IPS DF 4.7 (cell line): ENCODE data around the gene NT5C1B.

Experiments used
- DNase-seq: peaks from one replicate; pipeline ENCODE4 v3.0.0-alpha.2; 2013; ENCODE audit warnings: low spot score; ENCODE audit errors: extremely low read depth

NT5C1B gene

DNA sequence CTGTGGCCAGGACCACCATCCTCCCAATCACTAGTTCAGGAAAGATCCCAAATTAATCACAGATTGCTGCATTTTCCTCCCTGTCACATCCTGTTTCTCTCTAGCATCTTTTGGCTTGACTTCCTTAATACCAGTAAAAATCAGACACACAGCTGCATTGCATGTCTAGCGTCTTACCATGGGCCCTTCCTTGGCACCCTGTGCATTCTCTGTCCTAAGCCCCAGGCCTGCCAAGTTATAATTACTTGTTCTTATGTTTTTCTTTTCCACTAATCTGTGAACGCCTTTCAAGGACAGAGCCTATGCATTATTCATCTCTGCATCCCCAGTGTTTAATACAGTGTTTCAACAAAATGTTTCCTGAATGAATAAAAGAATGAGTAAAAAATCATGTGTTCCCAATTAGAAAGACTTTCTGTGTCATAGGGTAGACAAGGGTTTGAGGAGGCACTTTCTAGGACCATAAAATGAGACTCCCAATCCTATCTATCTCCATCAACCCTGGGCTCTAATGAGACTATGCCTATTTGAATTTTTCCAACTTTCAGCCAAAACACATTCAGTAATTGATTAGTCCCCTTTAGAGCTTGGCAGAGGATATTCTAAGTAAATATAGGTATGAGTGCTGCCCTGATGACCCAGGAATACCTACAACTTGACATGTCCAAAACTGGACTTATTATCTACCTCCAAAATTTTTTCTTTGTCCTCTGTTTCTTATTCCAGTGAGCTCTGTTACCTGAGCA, 10.3 kb upstream of the NT5C1B start:
- no peak for DNase-seq

DNA sequence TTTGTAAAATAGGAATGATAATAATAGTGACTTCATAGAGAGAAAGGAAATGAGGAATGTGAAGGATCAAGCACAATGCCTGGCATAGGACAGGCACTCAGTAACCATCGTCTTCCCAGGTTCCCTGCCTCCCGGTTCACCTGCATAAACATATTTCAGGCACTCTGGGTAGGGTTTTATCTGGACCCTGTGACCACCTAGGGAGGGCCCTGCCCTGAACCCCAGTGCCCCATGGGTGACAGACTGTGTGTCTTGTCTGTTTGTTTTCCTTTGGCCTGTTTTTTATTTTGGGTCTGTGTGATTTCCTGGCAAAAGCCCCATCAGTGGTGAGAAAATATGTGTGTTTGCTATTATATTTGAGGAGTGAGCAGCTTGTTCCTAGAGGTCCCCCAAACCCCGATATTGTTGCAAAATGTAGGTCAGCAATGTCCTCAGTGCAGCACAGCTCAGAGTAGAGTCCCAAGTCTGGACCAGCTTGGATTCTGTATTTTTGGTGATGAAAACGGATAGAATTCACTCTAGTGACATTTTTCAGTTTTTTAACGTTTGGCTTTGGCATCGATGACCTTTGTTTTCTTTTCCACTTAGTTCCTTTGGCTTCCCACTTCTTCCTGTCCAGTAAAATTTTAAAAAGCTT, 9.6 kb upstream of the NT5C1B start:
- no peak for DNase-seq

DNA sequence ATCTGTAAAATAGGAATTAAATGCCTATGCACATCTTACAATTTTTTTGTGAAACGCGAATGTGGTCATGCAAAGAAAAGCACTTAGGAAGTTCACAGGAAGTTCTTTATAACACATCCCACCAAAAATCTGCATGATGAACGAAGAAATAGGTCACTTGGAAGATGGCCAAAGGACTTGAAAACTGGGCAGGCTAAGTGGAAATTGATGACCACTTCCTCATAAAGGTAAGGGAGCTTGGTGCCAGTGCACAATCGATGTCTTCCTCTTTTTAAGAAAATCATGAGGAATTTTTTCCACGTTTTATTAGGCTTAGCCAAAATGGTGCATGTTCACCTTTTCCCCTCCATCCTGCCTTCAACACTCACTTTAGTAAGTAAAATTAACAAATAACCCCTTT, 8.2 kb upstream of the NT5C1B start:
- DNase-seq: no peak

DNA sequence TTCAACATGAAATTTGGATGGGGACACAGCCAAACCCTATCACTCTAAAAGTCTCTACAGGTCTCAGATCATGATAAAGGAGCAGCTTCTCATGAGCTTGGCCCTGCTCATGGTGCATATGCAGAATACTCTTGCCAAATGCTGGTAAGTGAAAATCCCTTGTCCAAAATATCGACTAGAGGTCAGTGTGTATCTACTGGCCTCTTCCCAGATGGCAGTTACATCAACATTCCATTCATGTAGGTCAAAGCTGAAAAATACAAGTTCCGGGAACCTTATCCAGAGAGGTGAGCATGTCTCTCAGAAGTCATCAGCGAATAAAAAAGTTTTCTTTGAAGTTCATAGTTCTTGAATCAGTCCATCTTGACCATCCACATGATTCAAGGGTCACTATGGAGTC, 7.6 kb upstream of the NT5C1B start:
- no peak for DNase-seq

DNA sequence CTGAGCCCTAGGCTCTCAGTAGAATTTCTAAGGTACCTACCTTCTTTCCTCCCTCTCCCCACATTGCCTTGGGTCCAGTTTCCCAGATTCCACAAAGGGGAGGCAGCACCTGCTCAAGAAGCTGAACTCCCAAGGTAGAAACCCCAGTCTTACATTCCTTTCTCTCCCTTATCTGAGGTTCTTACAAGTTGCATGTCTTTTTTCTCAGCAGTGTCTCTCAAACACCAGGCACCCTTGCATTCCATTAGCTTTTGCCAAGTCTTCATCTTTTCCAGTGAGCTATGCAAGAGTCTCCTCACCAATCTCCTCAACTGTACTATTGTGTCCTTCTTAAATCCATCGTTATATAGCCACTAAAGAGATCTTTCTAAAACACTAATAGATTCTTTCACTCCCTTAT, 4.1 kb upstream of the NT5C1B start:
- DNase-seq: no peak

DNA sequence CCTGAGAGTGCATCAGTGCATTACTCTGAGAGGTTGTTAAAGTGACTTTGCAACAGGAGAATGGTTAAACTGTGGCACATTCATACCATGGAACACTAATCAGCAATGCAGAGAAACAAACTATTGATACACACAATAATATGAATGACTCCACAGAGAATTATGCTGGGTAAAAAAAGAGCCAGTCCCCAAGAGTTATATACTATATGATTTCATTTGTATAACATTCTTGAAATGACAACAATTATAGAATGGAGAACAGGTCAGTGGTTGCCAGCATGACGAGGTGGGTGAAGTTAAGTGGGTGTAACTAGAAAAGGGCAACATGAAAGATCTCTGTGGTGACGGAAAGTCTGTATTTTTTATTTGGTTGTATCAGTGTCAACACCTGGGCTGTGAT, 3.0 kb upstream of the NT5C1B start:
- DNase-seq: no peak

DNA sequence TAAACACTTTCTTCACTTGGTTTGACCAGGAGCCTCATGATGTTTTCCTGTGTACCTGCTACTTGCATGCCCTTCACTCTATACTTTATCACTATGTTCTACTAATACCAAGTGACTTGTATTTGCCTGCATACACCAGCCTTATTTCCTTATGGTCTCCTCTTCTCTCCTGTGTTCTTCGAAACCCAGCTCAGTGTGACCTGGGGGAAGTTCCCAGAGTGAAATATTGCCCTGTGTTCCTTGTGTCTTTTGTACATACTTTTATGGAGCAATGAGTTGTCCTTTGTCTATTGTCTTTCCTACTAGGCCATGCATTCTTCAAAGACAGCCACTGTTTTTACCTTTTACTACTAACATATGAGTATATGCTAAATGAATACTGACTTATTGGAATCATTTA, 567 bp downstream of the NT5C1B start:
- DNase-seq: no peak

DNA sequence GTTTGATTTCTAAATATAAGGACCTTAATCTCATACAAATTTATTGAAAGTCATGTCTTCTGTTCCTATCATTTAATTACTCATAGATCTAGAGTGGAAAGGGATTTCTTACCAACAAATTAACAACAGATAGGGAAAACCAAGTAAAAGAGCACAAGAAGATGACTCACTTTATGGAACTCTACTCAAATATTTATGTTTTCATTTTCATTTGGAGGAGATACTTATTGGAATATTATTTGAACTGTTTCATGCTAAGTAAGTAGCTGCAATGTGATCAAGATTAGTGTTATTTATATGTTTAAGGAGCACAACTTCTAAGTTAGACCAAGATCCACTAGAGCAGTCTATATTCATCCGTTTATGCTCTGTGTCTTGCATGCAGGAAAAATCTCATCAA, 1.3 kb downstream of the NT5C1B start:
- no peak for DNase-seq

DNA sequence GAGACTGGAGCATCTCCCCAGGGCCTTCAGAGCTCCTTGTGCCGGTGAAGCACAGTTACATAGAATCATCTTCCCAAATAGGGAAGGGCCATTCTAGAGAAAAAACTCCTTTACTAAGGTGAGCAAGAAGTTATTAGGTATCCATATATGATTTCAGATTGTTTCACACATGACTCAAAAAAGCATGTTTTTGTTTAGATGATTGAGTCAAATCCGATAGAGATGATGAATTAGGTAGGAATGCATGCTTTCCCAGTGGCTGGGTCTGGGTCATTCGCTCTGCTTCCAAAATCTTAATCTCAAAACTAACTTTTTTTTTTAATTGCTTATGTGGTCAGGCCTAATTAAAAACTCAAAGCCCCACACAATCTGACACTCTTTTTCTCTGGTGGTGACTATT, 3.8 kb downstream of the NT5C1B start:
- no peak for DNase-seq

DNA sequence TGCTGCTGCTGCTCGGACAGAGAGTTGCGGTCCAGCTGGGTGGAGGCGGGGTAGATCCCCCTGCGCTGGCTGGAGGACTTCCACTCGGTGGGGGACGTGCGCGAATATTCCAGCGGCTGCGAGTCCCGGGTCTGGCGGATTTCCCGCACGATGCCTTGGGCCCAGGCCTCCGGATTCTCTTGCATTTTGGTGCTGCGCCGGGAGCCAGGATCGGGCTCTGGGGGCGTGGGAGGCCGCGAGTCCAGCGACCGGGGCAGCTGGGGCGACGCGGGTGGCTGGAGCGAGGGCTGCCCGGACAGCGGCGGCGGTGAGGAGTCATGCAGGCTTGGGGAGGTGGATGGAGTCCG, 4.8 kb downstream of the NT5C1B start:
- DNase-seq: no peak

DNA sequence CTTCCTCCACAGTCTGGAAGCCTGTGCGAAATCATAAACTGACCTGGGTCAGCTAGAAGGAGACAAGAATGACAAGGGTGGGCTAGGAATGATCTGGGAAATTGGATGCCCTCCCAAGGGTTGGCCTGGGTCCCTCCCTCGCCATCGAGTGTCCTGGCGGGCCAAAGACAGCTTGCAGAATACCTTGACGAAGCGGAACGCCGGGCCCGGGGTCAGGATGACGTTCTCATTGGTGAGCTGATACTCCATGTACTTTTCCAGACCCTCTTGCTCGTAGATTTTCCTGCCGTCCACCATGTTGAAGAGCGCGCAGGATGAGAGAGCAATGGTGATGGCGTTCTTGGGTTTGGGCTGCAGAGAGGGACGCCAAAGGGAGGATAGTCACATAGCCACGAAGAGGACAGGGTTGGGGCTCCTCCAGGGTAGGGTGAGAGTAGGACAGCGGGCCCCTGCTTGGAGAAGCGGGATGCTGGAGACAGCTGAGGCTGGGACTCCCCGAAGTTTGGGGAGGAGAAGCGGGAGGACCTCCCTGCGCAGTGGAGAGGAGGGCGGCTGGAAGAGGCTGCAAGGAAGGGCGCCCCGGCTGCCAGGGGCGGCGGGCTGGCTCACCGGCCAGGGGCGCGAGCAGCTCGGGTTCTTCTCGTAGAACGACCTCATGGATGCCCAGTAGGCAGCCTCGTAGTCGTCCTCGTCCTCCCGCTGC, 5.3 kb downstream of the NT5C1B start:
- DNase-seq: no peak

DNA sequence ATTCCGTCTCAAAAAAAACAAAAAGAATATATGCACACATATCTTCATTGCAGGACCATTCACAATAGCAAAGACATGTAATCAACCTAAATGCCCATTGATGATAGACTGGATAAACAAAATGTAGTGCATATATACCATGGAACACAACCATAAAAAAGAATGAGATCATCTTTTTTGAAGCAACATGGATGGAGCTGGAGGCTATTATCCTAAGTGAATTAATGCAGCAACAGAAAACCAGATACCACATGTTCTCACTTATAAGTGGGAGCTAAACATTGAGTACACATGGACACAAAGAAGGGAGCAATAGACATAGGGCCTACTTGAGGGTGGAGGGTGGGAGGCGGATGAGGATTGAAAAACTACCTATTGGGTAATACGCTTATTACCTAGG, 8.8 kb downstream of the NT5C1B start:
- DNase-seq: no peak

DNA sequence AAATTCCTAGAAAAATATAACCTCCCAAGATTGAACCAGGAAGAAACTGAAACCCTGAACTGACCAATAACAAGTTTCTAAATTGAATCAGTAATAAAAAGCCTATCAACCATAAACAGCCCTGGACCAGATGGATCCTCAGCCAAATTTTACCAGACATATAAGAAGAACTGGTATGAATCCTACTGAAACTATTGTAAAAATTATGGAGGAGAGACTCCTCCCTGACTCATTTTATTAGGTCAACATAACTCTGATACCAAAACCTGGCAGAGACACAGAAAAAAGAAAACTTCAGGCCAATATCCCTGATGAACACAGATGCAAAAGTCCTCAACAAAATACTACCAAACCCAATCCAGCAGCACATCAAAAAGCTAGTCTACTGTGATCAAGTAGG, 11.3 kb downstream of the NT5C1B start:
- no peak for DNase-seq

DNA sequence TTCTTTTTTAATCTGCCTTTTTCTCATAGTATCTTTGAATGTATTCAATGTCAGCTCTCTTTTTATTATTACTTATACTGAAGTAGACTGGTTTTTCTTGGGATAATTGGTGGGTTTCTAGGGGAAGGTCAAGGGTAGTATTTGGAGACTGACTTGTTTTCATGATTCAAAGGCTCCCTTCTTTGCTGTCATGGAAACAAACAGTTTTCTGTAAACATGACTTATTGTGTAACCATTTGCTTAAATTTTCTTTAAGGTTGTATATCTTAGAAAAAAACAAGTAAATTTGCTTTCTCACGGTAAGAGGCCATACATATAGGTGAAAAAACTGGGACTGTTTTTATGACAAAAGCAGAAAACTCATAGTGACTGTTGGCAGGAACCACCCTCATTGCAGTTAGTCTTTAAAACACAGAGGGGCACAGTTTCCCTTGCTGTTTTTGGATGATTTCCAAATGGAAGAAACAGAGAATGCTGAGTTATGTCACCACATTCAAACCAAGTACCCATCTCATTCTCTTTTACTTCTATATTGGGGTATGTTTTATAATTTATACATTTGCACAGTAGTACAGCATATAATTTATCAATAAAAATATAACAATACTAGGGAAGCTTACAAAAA, 23.1 kb downstream of the NT5C1B start:
- no peak for DNase-seq

DNA sequence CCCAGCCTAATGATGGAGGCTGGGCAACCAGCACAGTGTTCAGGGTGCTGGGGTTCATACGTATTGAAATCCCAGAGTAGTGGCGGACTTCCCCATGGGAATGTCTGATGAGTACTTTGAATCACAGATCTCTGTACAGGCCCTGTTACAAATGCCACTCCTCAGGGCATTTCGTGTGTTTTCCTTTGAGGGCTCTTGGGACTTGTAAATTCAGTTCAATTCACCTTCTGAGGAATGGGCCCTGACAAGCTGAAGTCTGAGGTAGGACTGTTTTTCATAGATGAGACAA, 28.6 kb downstream of the NT5C1B start:
- no peak for DNase-seq

DNA sequence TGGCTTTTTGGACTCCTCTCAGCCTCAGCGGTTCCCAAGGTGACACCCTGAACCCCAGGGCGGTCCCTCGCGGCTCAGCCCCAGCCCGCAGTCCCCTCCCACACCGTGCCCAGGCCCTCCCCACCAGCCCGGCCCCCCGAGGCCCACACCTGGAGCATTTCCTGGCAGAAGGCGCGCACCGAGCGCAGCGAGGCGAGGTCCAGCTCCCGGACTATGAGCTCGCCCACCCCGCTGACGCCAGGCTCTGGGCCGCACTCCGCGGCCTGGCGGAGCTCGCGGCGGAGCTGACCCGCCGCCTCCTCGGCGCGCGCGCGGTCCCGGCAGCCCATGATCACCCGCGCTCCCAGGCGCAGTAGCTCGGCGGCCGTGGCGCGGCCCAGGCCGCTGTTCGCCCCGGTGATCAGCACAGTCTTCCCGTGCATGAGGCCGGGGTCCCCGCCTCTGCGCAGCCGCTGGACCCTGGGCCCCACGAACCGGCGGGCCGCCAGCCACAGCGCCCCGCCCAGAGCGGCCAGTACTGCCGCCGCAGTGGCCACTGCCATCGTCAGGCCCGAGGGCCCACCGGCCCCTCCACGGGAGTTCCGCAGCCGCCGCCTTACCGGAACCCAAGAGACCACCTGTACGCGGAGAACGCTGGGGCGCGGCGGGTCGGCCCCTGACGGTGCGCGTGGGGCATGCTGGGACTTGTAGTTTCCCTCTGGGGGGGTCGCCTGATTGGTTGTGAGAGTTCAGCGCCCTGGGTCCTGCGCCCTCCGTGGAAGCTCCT, 29.2 kb downstream of the NT5C1B start, which contains the start of gene RDH14:
RDH14 (minus strand) TSS at position 623 of the 766 bp plus-strand sequence; CDS start at position 542, 81 bp downstream.
- DNase-seq: peak; percentile 71

DNA sequence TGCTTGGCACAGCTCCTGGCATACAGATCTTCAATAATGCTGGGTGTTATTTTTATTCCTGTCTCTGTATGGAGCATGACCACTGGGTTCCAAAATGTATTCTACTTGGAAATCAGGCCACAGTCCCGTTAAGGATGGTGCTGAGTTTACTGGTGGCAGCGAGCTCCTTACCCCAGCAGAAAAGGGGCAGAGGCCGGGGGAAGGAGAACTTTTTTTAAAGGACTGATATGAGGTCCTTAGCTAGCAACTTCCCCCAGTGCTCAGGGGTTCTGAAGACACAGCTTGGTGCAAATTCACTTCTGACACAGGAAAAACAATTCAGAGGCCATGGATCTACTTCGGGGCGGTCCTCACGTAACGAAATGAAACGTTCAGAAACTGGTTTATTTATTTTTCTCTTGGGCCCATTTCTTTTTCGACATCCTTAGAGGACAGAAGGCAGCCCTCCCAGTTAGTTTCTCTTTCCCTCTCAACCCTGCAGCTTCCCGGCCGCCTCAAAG, 29.8 kb downstream of the NT5C1B start:
- no peak for DNase-seq

DNA sequence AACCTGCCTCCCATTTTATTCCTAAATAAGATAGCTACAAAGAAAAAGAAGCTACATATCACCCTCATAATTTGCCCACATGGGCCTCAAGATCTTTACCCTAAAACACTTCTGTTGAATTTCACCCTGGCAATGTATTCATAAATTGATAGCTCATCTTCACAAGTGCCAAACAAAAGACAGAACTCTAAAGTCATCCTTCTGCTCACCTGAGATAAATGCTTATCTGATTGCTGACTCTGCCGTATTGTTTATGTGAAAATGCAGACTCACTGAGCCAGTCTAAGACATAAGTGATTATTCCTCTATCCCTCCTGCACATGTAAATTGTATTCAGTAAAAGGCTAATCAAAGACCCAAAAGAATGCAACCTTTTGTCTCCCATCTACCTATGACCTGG, 30.9 kb downstream of the NT5C1B start:
- no peak for DNase-seq

DNA sequence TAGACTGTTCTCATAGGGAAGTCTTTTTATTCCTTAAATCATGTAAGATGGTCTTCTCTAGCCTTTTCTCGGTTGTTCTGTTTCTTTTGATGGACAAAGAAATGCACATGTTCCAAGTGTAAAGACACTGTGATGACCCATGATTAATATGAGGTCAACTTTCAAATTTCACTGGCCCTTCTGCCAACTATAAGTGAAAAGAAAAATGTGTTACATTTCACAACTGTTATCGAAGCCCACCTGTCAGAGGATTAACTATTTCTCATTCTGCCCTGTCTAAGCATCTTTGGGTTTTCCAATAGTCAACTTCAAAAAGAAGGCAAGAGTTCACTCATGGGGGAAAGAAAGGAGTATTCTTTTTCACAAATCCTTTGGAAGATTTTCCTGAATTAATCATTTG, 32.2 kb downstream of the NT5C1B start:
- no peak for DNase-seq

DNA sequence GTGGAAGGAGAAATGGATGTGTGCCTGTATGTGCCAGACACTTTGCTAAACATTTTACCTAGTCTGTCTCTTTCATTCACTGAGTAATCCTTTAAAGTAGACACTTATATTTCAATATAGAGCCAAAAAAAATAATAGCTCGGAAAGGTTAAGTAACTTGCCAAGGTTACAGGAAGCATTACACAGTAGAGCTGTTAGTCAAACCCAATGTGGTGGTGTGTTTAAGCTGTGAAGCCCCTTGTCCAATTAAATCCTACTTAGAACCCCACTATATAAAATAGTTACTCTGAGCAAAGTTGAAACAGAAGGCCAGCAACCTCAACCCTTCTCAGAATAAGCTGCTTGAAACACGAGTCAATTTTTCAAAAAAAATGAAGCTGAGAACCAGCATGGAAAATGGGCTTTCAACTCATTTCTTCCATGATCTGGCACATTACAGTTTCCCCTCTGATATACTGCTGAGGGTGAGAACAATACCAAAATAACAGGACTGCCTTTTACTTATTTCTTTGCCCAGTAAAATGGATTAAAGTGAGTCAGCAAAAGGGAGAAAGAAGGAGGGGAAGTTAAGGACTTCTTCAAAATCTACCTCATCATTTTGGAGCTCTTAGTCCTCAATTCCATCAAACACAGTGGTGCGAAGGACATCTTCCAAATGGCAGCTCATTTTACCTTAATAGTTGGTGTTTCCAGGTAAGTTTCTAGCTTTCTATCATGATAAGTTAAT, 36.9 kb downstream of the NT5C1B start:
- DNase-seq: no peak

DNA sequence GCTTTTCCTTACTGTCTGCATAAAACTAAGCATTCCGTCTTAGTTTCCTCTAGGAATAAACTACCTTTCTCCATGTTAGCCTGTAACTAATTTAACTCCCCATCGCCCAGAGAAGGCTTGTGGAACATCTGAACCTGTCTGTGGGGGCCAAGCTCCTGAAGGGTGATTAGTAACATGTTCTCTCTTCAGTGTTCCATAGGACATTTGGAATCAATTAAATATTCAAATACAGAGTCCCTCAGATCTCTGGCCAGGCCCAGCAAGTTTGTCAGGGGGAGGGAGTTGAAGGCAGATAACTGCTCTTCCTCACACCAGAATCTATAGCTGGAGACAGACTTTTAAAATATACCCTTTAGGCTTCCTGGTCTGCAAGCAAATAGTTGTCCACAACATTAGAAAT, 37.7 kb downstream of the NT5C1B start:
- no peak for DNase-seq
